Neural progenitor cell (in vitro differentiated cells): ENCODE measurements around the gene ATF7IP. TPM values are rescaled to one million over a fixed set of nuclear protein-coding genes. Genes with fewer than 3 reads are reported as not detected.

Experiments used
- DNase-seq: peaks from one replicate; pipeline ENCODE4 v3.0.0-alpha.2; 2016; ENCODE audit warnings: low spot score
- H2AFZ ChIP-seq: fragments of 200-600 bp; sonication (generic); replicated peaks from 2 replicates; pipeline ENCODE4 v1.6.1; 2016; ENCODE audit warnings: antibody characterized with exemption
- H3F3A ChIP-seq: fragments of 200-600 bp; sonication (generic); 2 replicates; pipeline ENCODE4 v1.6.1; 2016; ENCODE audit warnings: antibody characterized with exemption, low read depth
- H3K27ac ChIP-seq: fragments of 200-600 bp; sonication (generic); 2 replicates; pipeline ENCODE4 v1.5.1; 2016; ENCODE audit warnings: mild to moderate bottlenecking
- H3K27me3 ChIP-seq: fragments of 200-600 bp; sonication (generic); 2 replicates; pipeline ENCODE4 v1.6.1; 2016; ENCODE audit warnings: mild to moderate bottlenecking, moderate library complexity
- H3K36me3 ChIP-seq: fragments of 200-600 bp; sonication (generic); 2 replicates; pipeline ENCODE4 v1.5.1; 2016
- H3K4me1 ChIP-seq: fragments of 200-600 bp; sonication (generic); 2 replicates; pipeline ENCODE4 v1.6.1; 2016; ENCODE audit warnings: mixed run types
- H3K4me2 ChIP-seq: fragments of 200-600 bp; sonication (generic); 2 replicates; pipeline ENCODE4 v1.6.1; 2016
- H3K4me3 ChIP-seq: fragments of 200-600 bp; sonication (generic); 2 replicates; pipeline ENCODE4 v1.5.1; 2016
- H3K79me2 ChIP-seq: fragments of 200-600 bp; sonication (generic); 2 replicates; pipeline ENCODE4 v1.6.1; 2016; ENCODE audit warnings: low read depth
- H3K9ac ChIP-seq: fragments of 200-600 bp; sonication (generic); 2 replicates; pipeline ENCODE4 v1.6.1; 2016
- H3K9me3 ChIP-seq: fragments of 200-600 bp; sonication (generic); 2 replicates; pipeline ENCODE4 v1.5.1; 2016; ENCODE audit warnings: low read depth
- H4K20me1 ChIP-seq: fragments of 200-600 bp; sonication (generic); 2 replicates; pipeline ENCODE4 v1.6.1; 2016; ENCODE audit warnings: low read depth
- H3K27ac Mint-ChIP-seq: 3 replicates; pipeline ENCODE4 v1.8.0; 2021; ENCODE audit warnings: mixed read lengths
- H3K27me3 Mint-ChIP-seq: 2 replicates; pipeline ENCODE4 v1.8.0; 2022; ENCODE audit warnings: low read depth, mild to moderate bottlenecking, inconsistent platforms, moderate library complexity, mixed read lengths; ENCODE audit not compliant: insufficient read depth
- H3K36me3 Mint-ChIP-seq: 3 replicates; pipeline ENCODE4 v1.8.0; 2021; ENCODE audit warnings: mixed read lengths
- H3K4me1 Mint-ChIP-seq: 3 replicates; pipeline ENCODE4 v1.8.0; 2021; ENCODE audit warnings: mixed read lengths
- H3K4me3 Mint-ChIP-seq: 3 replicates; pipeline ENCODE4 v1.8.0; 2021; ENCODE audit warnings: mild to moderate bottlenecking, moderate library complexity, mixed read lengths
- H3K9me3 Mint-ChIP-seq: 3 replicates; pipeline ENCODE4 v1.8.0; 2020; ENCODE audit warnings: mixed read lengths
- EZH2 ChIP-seq: fragments of 200-600 bp; sonication (generic); IDR thresholded peaks from 2 replicates; pipeline ENCODE4 v1.6.1; 2017; ENCODE audit warnings: antibody characterized with exemption, mild to moderate bottlenecking, moderate library complexity
- EZH2phosphoT487 ChIP-seq: fragments of 200-600 bp; sonication (generic); IDR thresholded peaks from 2 replicates; pipeline ENCODE4 v1.6.1; 2017; ENCODE audit warnings: antibody characterized with exemption
- total RNA-seq: library from RNA; depleted of rRNA; stranded (reverse); fragments of >200 nt; gene quantifications from 2 replicates; pipeline ENCODE4 v1.2.3, GENCODE V29; 2015; ENCODE audit warnings: low replicate concordance
- TF ChIP-seq, protein P1 (sequence below): fragments of 200-600 bp; sonication (generic); IDR thresholded peaks from 2 replicates; pipeline ENCODE4 v1.5.1; 2017; ENCODE audit warnings: antibody characterized with exemption, mild to moderate bottlenecking

Gene ATF7IP
- total RNA-seq, 1 donor from 2014 or later: 187 TPM

DNA sequence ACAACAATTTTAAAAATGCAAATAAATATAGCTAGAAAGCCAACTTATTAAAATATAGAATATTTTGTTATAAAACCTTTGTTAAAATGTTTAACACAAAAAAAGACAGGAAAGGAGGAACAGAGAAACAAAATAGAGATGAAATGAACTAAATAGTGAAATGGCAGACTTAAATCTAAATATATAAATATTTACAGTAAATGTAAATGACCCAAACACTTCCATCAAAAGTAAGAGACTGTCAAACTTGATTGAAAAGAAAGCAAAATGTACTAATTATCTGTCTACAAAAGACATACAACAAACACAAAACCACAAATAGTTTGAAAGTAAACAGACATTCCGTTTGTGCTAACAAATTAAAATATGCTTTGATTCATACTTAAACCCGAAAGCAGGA, 160.5 kb downstream of the ATF7IP start:
- H2AFZ ChIP-seq: no peak overlapping the region
- H3K36me3 ChIP-seq: no peaks in the 10 kb centered on the region
- H3K27me3 ChIP-seq: no peaks in the 10 kb centered on the region
- no peaks in the 10 kb centered on the region for H3K4me1 ChIP-seq
- Mint-ChIP-seq H3K4me3 (no peak overlapping the region), H3K27me3 (no peaks in the 10 kb centered on the region), H3K36me3 (no peaks in the 10 kb centered on the region), H3K27ac (no peak overlapping the region), H3K9me3 (peaks cover 30% of the 10 kb centered on the region), H3K4me1 (no peaks in the 10 kb centered on the region)
- H3K4me2 ChIP-seq: no peak overlapping the region
- no peaks in the 10 kb centered on the region for H3K79me2 ChIP-seq
- peaks cover 9% of the 10 kb centered on the region for H3K9me3 ChIP-seq
- no peak overlapping the region for H3K27ac ChIP-seq
- no peaks in the 10 kb centered on the region for H3F3A ChIP-seq
- H3K4me3 ChIP-seq: no peak overlapping the region
- TF ChIP-seq, protein P1, sequence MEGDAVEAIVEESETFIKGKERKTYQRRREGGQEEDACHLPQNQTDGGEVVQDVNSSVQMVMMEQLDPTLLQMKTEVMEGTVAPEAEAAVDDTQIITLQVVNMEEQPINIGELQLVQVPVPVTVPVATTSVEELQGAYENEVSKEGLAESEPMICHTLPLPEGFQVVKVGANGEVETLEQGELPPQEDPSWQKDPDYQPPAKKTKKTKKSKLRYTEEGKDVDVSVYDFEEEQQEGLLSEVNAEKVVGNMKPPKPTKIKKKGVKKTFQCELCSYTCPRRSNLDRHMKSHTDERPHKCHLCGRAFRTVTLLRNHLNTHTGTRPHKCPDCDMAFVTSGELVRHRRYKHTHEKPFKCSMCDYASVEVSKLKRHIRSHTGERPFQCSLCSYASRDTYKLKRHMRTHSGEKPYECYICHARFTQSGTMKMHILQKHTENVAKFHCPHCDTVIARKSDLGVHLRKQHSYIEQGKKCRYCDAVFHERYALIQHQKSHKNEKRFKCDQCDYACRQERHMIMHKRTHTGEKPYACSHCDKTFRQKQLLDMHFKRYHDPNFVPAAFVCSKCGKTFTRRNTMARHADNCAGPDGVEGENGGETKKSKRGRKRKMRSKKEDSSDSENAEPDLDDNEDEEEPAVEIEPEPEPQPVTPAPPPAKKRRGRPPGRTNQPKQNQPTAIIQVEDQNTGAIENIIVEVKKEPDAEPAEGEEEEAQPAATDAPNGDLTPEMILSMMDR: no peak
- TF ChIP-seq EZH2phosphoT487 (no peak), EZH2 (no peak)
- DNase-seq: no peak
- H3K9ac ChIP-seq: no peak overlapping the region
- H4K20me1 ChIP-seq: no peaks in the 10 kb centered on the region

DNA sequence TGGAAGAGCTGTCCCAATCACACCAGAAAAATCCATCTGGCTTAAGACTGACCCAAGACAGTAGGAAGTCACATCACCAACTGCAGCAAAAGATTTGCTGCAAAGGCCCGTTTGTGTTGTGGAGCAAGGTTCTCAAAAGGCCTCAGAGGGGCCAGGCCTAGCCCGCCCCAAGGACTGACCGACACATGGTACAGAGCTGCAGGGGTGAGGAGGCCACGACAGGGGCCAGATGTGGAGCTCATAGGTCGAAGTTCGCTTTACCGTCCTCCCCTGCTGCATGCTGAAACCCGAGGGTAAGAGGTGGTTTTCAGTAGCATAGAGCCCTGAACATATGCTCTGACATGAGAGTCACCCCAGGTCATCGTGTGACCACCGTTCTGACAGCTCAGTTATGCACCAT, 166.7 kb downstream of the ATF7IP start:
- H4K20me1 ChIP-seq: no peaks in the 10 kb centered on the region
- no peaks in the 10 kb centered on the region for H3K9me3 Mint-ChIP-seq
- H3K27ac Mint-ChIP-seq: no peak overlapping the region
- peaks cover 6% of the 10 kb centered on the region for H3K27me3 Mint-ChIP-seq
- H2AFZ ChIP-seq: no peak overlapping the region
- H3K9me3 ChIP-seq: no peaks in the 10 kb centered on the region
- H3K4me3 Mint-ChIP-seq: no peak overlapping the region
- no peaks in the 10 kb centered on the region for H3K36me3 Mint-ChIP-seq
- TF ChIP-seq EZH2 (no peak), EZH2phosphoT487 (no peak)
- TF ChIP-seq, protein P1: no peak
- H3K27ac ChIP-seq: no peak overlapping the region
- H3K4me3 ChIP-seq: no peak overlapping the region
- H3K36me3 ChIP-seq: no peaks in the 10 kb centered on the region
- peaks cover 6% of the 10 kb centered on the region for H3K4me1 ChIP-seq
- H3K79me2 ChIP-seq: no peaks in the 10 kb centered on the region
- H3K9ac ChIP-seq: no peak overlapping the region
- no peak overlapping the region for H3K4me2 ChIP-seq
- DNase-seq: no peak
- no peaks in the 10 kb centered on the region for H3K4me1 Mint-ChIP-seq
- no peaks in the 10 kb centered on the region for H3F3A ChIP-seq
- no peaks in the 10 kb centered on the region for H3K27me3 ChIP-seq

DNA sequence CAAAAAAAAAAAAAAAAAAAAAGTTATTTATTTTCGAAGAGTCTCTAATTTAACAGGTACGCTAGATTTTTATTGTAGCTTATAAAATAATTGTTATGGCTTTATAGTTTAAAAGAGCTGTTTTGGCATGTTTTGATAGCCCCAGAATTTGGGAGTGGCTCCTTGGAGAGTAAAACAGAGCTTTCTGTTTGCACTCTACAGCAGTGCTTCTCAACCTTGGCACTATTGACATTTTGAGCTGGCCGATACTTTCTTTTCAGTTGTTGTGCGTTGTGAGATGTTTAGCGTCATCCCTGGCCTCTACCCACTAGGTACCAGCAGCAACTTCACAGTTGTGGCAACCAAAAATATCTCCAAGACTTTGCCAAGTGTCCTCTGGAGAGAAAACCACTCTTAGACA, 171.6 kb downstream of the ATF7IP start:
- no peak overlapping the region for H2AFZ ChIP-seq

More for the DNA sequence above, 171.6 kb downstream of the ATF7IP start:
- no peaks in the 10 kb centered on the region for H4K20me1 ChIP-seq
- H3K9me3 ChIP-seq: no peaks in the 10 kb centered on the region
- no peak overlapping the region for H3K9ac ChIP-seq
- H3K4me1 ChIP-seq: no peaks in the 10 kb centered on the region
- no peaks in the 10 kb centered on the region for H3K27me3 ChIP-seq
- H3F3A ChIP-seq: no peaks in the 10 kb centered on the region
- no peak overlapping the region for H3K4me3 ChIP-seq
- H3K4me2 ChIP-seq: no peak overlapping the region
- Mint-ChIP-seq H3K36me3 (no peaks in the 10 kb centered on the region), H3K4me1 (no peaks in the 10 kb centered on the region), H3K4me3 (no peak overlapping the region), H3K27me3 (peaks cover 6% of the 10 kb centered on the region), H3K27ac (no peak overlapping the region), H3K9me3 (no peaks in the 10 kb centered on the region)
- DNase-seq: no peak
- no peaks in the 10 kb centered on the region for H3K79me2 ChIP-seq
- no peak for TF ChIP-seq EZH2
- TF ChIP-seq, protein P1: no peak
- no peak overlapping the region for H3K27ac ChIP-seq
- no peaks in the 10 kb centered on the region for H3K36me3 ChIP-seq
